ENCODE data around the gene CLCN1.

Gene CLCN1

DNA sequence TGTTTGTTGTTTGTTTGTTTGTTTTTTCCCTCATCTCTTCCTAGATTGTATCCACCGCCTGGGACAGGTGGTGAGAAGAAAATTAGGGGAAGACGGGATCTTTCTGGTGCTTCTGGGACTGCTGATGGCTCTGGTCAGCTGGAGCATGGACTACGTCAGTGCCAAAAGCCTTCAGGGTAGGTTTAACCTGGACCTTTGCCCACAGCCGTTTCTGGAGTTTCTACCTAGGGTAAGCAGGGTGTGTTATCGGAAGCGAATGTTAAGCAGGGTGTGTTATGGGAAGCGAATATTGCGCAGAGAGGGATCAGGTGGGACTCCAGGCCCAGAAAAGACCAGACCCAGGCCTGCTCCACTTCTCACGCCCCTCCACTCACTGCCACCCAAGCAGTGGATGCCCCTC is 4.7 kb downstream of the CLCN1 start:
- H3K36me3 ChIP-seq (ENCODE audit: insufficient read depth): no peaks in the 10 kb centered on the region
- H3K4me2 ChIP-seq: no peak overlapping the region
- H2AFZ ChIP-seq (ENCODE audit: low read depth): no peak overlapping the region
- H3K9ac ChIP-seq: no peak overlapping the region
- no peaks in the 10 kb centered on the region for H3K79me2 ChIP-seq (ENCODE audit: insufficient read depth, low read depth)
- TF ChIP-seq, protein P1, sequence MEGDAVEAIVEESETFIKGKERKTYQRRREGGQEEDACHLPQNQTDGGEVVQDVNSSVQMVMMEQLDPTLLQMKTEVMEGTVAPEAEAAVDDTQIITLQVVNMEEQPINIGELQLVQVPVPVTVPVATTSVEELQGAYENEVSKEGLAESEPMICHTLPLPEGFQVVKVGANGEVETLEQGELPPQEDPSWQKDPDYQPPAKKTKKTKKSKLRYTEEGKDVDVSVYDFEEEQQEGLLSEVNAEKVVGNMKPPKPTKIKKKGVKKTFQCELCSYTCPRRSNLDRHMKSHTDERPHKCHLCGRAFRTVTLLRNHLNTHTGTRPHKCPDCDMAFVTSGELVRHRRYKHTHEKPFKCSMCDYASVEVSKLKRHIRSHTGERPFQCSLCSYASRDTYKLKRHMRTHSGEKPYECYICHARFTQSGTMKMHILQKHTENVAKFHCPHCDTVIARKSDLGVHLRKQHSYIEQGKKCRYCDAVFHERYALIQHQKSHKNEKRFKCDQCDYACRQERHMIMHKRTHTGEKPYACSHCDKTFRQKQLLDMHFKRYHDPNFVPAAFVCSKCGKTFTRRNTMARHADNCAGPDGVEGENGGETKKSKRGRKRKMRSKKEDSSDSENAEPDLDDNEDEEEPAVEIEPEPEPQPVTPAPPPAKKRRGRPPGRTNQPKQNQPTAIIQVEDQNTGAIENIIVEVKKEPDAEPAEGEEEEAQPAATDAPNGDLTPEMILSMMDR (conservative IDR thresholded peaks at IDR 0.05; ENCODE audit: low read depth, low read length): no peak
- H3K4me1 ChIP-seq (ENCODE audit: low read depth, poor library complexity, severe bottlenecking): no peaks in the 10 kb centered on the region
- H3K27me3 ChIP-seq (ENCODE audit: insufficient read depth, low read depth): no peaks in the 10 kb centered on the region
- no peak overlapping the region for H3K4me3 ChIP-seq (IDR thresholded peaks at IDR 0.05; ENCODE audit: insufficient read depth, low read depth, low read length)
- no peaks in the 10 kb centered on the region for H4K20me1 ChIP-seq (ENCODE audit: insufficient read depth)
- no peak overlapping the region for H3K27ac ChIP-seq

DNA sequence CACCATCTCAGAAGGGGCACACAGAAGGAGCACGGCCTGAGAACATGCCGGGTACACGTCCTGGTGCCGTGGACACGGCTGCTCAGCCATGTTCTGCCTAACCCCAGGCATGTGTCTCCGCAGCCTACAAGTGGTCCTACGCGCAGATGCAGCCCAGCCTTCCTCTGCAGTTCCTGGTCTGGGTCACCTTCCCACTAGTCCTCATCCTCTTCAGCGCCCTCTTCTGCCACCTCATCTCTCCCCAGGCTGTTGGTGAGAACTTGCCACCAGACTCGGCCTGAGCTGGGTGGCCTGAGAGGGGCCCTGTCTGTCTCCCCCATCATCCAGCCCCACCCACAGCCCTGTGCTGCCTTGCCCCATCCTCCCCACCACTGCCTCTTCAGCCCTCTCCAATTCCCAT is 5.3 kb downstream of the CLCN1 start:
- Histone ChIP-seq H2AFZ (ENCODE audit: low read depth) (no peak overlapping the region), H3K4me3 (IDR thresholded peaks at IDR 0.05; ENCODE audit: insufficient read depth, low read depth, low read length) (no peak overlapping the region), H3K4me1 (ENCODE audit: low read depth, poor library complexity, severe bottlenecking) (no peaks in the 10 kb centered on the region), H3K27me3 (ENCODE audit: insufficient read depth, low read depth) (no peaks in the 10 kb centered on the region), H3K36me3 (ENCODE audit: insufficient read depth) (no peaks in the 10 kb centered on the region), H4K20me1 (ENCODE audit: insufficient read depth) (no peaks in the 10 kb centered on the region), H3K27ac (no peak overlapping the region), H3K9ac (no peak overlapping the region), H3K79me2 (ENCODE audit: insufficient read depth, low read depth) (no peaks in the 10 kb centered on the region), H3K4me2 (no peak overlapping the region)
- TF ChIP-seq, protein P1 (conservative IDR thresholded peaks at IDR 0.05; ENCODE audit: low read depth, low read length): no peak

GRCh38 chr7:143321734-143322133 is 5.8 kb downstream of the CLCN1 start:
- no peak overlapping the region for H2AFZ ChIP-seq (ENCODE audit: low read depth)
- H3K27me3 ChIP-seq (ENCODE audit: insufficient read depth, low read depth): no peaks in the 10 kb centered on the region
- no peak overlapping the region for H3K27ac ChIP-seq
- H3K36me3 ChIP-seq (ENCODE audit: insufficient read depth): no peaks in the 10 kb centered on the region
- no peak overlapping the region for H3K4me3 ChIP-seq (IDR thresholded peaks at IDR 0.05; ENCODE audit: insufficient read depth, low read depth, low read length)
- no peak overlapping the region for H3K4me2 ChIP-seq
- H4K20me1 ChIP-seq (ENCODE audit: insufficient read depth): no peaks in the 10 kb centered on the region
- no peak overlapping the region for H3K9ac ChIP-seq
- no peaks in the 10 kb centered on the region for H3K4me1 ChIP-seq (ENCODE audit: low read depth, poor library complexity, severe bottlenecking)
- TF ChIP-seq, protein P1 (conservative IDR thresholded peaks at IDR 0.05; ENCODE audit: low read depth, low read length): no peak
- H3K79me2 ChIP-seq (ENCODE audit: insufficient read depth, low read depth): no peaks in the 10 kb centered on the region

- Histone ChIP-seq H3K27ac (no peak overlapping the region), H4K20me1 (ENCODE audit: insufficient read depth) (no peaks in the 10 kb centered on the region), H3K9ac (no peak overlapping the region), H3K4me2 (no peak overlapping the region), H3K79me2 (ENCODE audit: insufficient read depth, low read depth) (no peaks in the 10 kb centered on the region), H3K36me3 (ENCODE audit: insufficient read depth) (no peaks in the 10 kb centered on the region), H3K27me3 (ENCODE audit: insufficient read depth, low read depth) (no peaks in the 10 kb centered on the region), H3K4me1 (ENCODE audit: low read depth, poor library complexity, severe bottlenecking) (no peaks in the 10 kb centered on the region), H3K4me3 (IDR thresholded peaks at IDR 0.05; ENCODE audit: insufficient read depth, low read depth, low read length) (no peak overlapping the region), H2AFZ (ENCODE audit: low read depth) (no peak overlapping the region; the same call in 1 of the 2 replicates)
- TF ChIP-seq, protein P1 (conservative IDR thresholded peaks at IDR 0.05; ENCODE audit: low read depth, low read length): no peak
Measured at GRCh38 chr7:143322760-143323633, 7.1 kb downstream of the CLCN1 start.
